Prostate gland (tissue), 2 donors: ENCODE data around the gene TMEM219.

Experiments
- POLR2A ChIP-seq: fragments of 450-650 bp; IDR thresholded peaks from one replicate; pipeline ENCODE4 v1.6.1; 2016; ENCODE audit warnings: antibody characterized with exemption, mild to moderate bottlenecking
- POLR2AphosphoS5 ChIP-seq: sonication (generic); formaldehyde crosslinking; IDR thresholded peaks from one replicate; pipeline ENCODE4 v1.6.1; 2017; ENCODE audit warnings: antibody characterized with exemption
- TF ChIP-seq, protein P1 (sequence below), 4 experiments: fragments of 200-600 bp in 2 of 4; fragments of 450-650 bp in 2 of 4; sonication (generic) in 2 of 4; IDR thresholded peaks; 1 replicate in 3 of 4; 2 replicates in 1 of 4; pipeline ENCODE4 v1.5.1; 2016 to 2019; ENCODE audit warnings: antibody characterized with exemption in 4 of 4, mild to moderate bottlenecking in 2 of 4, moderate library complexity in 2 of 4

DNA sequence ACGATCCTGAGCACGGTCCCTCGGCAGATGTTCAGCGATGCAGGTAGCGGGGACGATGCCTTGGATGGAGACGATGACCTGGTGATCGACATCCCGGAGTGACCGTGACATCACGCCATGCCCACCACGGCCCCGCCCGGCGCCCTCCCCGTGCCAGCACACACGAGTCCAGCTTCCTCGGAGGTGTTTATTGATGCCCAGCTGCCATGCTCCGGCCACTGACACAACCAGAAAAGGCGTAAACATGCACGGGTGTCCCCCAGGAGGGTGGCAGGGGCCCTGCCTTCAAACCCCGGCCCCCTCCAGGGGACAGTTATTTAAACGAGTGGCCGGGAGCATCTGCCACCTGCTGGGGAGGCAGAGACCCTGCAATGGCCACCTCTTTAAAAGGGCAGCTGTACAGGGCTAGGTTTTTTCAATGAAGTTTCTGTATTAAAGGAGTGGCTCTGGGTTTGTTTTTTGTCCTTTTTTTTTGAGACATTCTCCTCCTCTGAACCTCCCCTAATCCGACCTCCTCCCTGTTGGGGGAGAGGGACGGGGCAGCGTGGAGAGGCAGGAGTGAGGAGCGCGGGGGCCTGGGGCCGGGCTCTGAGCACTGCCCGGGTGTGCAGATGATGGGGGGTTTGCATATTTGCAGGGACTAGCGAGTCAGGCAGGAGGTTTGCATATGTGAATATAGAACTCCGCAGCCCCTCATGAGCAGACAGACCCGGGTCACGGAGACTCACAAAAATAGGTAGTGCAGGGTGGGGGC is 43.6 kb downstream of the TMEM219 start:
- TF ChIP-seq, protein P1, sequence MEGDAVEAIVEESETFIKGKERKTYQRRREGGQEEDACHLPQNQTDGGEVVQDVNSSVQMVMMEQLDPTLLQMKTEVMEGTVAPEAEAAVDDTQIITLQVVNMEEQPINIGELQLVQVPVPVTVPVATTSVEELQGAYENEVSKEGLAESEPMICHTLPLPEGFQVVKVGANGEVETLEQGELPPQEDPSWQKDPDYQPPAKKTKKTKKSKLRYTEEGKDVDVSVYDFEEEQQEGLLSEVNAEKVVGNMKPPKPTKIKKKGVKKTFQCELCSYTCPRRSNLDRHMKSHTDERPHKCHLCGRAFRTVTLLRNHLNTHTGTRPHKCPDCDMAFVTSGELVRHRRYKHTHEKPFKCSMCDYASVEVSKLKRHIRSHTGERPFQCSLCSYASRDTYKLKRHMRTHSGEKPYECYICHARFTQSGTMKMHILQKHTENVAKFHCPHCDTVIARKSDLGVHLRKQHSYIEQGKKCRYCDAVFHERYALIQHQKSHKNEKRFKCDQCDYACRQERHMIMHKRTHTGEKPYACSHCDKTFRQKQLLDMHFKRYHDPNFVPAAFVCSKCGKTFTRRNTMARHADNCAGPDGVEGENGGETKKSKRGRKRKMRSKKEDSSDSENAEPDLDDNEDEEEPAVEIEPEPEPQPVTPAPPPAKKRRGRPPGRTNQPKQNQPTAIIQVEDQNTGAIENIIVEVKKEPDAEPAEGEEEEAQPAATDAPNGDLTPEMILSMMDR (IDR thresholded peaks at IDR 0.05) = peak; percentile 49 to 80 (median 75)
- TF ChIP-seq POLR2AphosphoS5 = no peak
- TF ChIP-seq POLR2A = no peak
